ENCODE data around the gene ZC3HAV1.

DNA sequence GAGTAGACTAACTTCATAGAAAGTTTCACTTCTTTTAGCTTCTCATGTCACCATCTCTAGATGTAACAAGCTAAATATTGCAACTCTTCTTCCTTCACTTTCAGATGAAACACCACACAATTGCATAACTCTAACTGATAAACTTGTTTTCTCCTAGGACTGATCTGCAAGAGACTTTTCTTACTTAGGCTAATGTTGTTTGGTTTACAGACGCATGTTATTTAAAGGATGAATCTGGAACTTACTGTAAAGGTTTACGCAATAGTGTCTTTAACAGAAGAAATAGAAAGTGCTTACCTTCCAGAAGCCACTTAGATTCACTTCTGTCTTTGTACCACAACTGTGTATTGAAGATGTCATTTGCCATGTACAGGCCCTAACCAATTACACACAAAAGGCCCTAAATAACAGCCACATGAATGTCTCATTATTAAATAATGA, 22.1 kb upstream of the ZC3HAV1 start:
- TF ChIP-seq CTCF (IDR thresholded peaks at IDR 0.05; ENCODE audit: insufficient read depth, low read length) = no peak
- no peak for TF ChIP-seq POLR2AphosphoS5 (IDR thresholded peaks at IDR 0.05; ENCODE audit: low read depth)
- TF ChIP-seq GABPA (IDR thresholded peaks at IDR 0.05; ENCODE audit: low read depth) = no peak

All from HL-60 (cell line).